ENCODE results near the gene WBP2. TPM values are rescaled to one million over a fixed set of nuclear protein-coding genes. Genes with fewer than 3 reads are reported as not detected.
"Not testable (repeated sequence)": the region's sequence is repeated elsewhere in the genome, so short reads cannot be mapped to it uniquely, and the experiment has no call there.

WBP2 gene
- total RNA-seq, 1 donor from 2014 or later, result 72.6 TPM

DNA sequence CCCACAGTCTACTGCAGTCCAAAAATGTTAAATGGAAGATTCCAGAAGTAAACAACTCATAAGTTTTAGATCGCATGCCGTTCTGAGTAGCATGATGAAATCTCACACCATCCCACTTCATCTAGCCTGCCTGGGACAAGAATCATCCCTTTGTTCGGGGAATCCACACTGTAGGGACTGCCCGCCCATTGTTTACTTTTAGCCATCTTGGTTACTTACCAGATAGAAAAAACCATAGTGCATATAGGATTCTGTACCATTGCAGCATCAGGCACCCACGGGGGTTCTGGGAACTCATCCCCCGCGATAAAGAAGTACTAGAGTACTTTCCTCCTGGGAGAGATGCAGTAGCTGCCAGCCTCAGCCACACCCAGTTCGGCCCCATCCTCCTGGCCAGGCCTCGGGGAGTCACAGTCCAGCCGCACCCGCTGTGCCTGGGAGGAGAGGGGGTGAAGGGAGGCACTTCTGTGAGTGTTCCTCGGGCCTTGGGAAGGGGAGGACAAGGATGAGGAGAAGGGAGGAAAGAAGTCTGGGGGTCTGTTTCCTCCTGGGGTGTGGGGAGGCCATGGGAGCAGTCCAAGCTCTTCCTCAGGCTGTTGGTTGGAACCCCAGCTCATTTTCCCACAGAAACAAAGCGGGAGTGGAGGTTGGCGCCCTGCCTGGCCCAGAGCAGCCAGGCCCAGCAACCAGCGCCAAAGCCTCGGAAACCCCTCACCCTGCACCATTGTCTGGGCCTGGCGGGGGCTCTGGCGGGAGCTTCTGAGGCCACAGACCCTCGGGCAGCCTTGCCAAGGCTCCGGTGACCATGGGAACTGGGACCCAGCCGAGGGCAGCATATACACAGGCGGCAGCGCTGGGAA is 14.4 kb upstream of the WBP2 start:
- no peak for DNase-seq (ENCODE audit: low read depth)
- Histone ChIP-seq H3K4me2 (ENCODE audit: low read length) (peak overlapping the region; percentile 18), H3K27me3 (ENCODE audit: insufficient read depth, low read length) (no peaks in the 10 kb centered on the region), H3K27ac (ENCODE audit: low read depth, low read length) (no peak overlapping the region), H3K4me1 (ENCODE audit: insufficient read depth, low read length) (peaks cover 23% of the 10 kb centered on the region), H2AFZ (ENCODE audit: low read depth, low read length) (peak overlapping the region; percentile 49), H3K4me3 (ENCODE audit: insufficient read depth, low read depth, low read length) (no peak overlapping the region), H4K20me1 (ENCODE audit: insufficient read depth, low read length) (no peaks in the 10 kb centered on the region), H3K9ac (ENCODE audit: low read length) (no peak overlapping the region), H3K79me2 (ENCODE audit: insufficient read depth, low read length) (no peaks in the 10 kb centered on the region), H3K36me3 (ENCODE audit: insufficient read depth, low read length) (no peaks in the 10 kb centered on the region), H3K9me3 (ENCODE audit: insufficient read depth, low read depth, low read length) (no peaks in the 10 kb centered on the region)
- Mint-ChIP-seq H3K36me3 (ENCODE audit: low read depth, unreplicated experiment) (peaks cover 2% of the 10 kb centered on the region), H3K4me1 (ENCODE audit: low read depth, unreplicated experiment) (peaks cover 6% of the 10 kb centered on the region), H3K27me3 (ENCODE audit: low read depth, unreplicated experiment) (no peaks in the 10 kb centered on the region), H3K27ac (ENCODE audit: unreplicated experiment) (no peak overlapping the region), H3K4me3 (ENCODE audit: unreplicated experiment) (no peak overlapping the region), H3K9me3 (ENCODE audit: unreplicated experiment) (no peaks in the 10 kb centered on the region)
- TF ChIP-seq, protein P1, sequence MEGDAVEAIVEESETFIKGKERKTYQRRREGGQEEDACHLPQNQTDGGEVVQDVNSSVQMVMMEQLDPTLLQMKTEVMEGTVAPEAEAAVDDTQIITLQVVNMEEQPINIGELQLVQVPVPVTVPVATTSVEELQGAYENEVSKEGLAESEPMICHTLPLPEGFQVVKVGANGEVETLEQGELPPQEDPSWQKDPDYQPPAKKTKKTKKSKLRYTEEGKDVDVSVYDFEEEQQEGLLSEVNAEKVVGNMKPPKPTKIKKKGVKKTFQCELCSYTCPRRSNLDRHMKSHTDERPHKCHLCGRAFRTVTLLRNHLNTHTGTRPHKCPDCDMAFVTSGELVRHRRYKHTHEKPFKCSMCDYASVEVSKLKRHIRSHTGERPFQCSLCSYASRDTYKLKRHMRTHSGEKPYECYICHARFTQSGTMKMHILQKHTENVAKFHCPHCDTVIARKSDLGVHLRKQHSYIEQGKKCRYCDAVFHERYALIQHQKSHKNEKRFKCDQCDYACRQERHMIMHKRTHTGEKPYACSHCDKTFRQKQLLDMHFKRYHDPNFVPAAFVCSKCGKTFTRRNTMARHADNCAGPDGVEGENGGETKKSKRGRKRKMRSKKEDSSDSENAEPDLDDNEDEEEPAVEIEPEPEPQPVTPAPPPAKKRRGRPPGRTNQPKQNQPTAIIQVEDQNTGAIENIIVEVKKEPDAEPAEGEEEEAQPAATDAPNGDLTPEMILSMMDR (IDR thresholded peaks at IDR 0.05; ENCODE audit: insufficient read depth, low read depth, low read length), result no peak
- no peak for TF ChIP-seq EZH2 (IDR thresholded peaks at IDR 0.05; ENCODE audit: insufficient read depth, low read length)
- no peak for FAIRE-seq

DNA sequence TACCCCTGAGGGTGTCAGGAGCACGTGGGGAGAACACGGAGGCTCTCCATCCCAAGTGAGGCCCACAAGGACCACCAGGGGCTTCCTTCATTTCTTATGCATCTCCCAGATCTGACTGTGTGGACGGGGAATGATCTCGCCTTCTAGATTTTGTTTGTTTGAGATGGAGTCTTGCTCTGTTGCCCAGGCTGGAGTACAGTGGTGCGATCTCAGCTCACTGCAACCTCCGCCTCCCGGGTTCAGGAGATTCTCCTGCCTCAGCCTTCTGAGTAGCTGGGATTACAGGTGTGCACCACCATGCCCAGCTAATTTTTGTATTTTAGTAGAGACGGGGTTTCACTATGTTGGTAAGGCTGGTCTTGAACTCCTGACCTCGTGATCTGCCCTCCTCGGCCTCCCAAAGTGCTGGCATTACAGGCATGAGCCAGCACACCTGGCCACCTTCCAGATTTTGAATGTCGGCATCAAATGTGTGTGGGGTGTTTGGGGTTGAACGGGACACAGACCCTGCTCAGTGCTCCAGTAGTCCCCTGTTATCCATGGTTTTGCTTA is 13.7 kb upstream of the WBP2 start:
- H3K4me1 Mint-ChIP-seq (ENCODE audit: low read depth, unreplicated experiment); H3K9me3 Mint-ChIP-seq (ENCODE audit: unreplicated experiment); H3K4me3 Mint-ChIP-seq (ENCODE audit: unreplicated experiment); H3K27ac ChIP-seq (ENCODE audit: low read depth, low read length); H3K36me3 ChIP-seq (ENCODE audit: insufficient read depth, low read length); H3K9ac ChIP-seq (ENCODE audit: low read length); FAIRE-seq; H3K4me2 ChIP-seq (ENCODE audit: low read length); H2AFZ ChIP-seq (ENCODE audit: low read depth, low read length); H3K27me3 Mint-ChIP-seq (ENCODE audit: low read depth, unreplicated experiment); H3K36me3 Mint-ChIP-seq (ENCODE audit: low read depth, unreplicated experiment); DNase-seq (ENCODE audit: low read depth); H3K27ac Mint-ChIP-seq (ENCODE audit: unreplicated experiment); H3K4me3 ChIP-seq (ENCODE audit: insufficient read depth, low read depth, low read length); H3K9me3 ChIP-seq (ENCODE audit: insufficient read depth, low read depth, low read length); H3K79me2 ChIP-seq (ENCODE audit: insufficient read depth, low read length); H3K27me3 ChIP-seq (ENCODE audit: insufficient read depth, low read length); H4K20me1 ChIP-seq (ENCODE audit: insufficient read depth, low read length): not testable (repeated sequence)
- peaks cover 28% of the 10 kb centered on the region for H3K4me1 ChIP-seq (ENCODE audit: insufficient read depth, low read length)

DNA sequence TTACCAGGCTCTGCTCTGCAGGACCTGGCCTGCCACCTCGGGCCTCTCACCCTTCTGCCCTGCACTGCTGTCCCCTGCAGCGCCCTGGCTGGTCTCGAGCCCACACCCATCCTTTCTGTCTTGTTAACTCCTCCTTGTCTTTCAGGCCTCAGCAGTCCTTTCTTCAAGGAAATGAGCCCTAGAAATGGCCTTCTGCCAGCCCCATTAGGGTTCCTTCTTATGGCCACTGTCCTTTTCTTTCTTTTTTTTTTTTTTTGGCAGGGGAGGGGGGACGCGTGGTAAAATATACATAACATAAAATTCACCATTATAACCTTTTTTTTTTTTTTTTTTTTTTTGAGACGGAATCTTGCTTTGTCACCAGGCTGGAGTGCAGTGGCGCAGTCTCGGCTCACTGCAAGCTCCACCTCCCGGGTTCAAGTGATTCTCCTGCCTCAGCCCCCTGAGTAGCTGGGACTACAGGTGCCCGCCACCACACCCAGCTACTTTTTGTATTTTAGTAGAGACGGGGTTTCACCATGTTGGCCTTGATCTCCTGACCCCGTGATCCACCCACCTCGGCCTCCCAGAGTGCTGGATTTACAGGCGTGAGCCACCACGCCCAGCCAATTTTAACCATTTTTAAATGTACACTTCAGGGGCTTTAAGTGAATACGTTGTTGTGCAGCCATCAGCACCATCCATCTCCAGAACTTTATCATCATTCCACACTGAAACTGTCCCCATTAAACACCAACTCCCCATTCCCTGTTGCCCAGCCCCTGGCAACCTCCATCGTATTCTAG is 10.5 kb upstream of the WBP2 start:
- not testable (repeated sequence) for H3K36me3 Mint-ChIP-seq (ENCODE audit: low read depth, unreplicated experiment); H3K4me1 Mint-ChIP-seq (ENCODE audit: low read depth, unreplicated experiment); H3K9me3 Mint-ChIP-seq (ENCODE audit: unreplicated experiment); H3K4me3 Mint-ChIP-seq (ENCODE audit: unreplicated experiment); FAIRE-seq; H3K27me3 ChIP-seq (ENCODE audit: insufficient read depth, low read length); H3K79me2 ChIP-seq (ENCODE audit: insufficient read depth, low read length); H4K20me1 ChIP-seq (ENCODE audit: insufficient read depth, low read length); H3K27ac ChIP-seq (ENCODE audit: low read depth, low read length); H3K9ac ChIP-seq (ENCODE audit: low read length); H2AFZ ChIP-seq (ENCODE audit: low read depth, low read length); H3K36me3 ChIP-seq (ENCODE audit: insufficient read depth, low read length); H3K4me2 ChIP-seq (ENCODE audit: low read length); H3K4me3 ChIP-seq (ENCODE audit: insufficient read depth, low read depth, low read length); DNase-seq (ENCODE audit: low read depth); H3K27me3 Mint-ChIP-seq (ENCODE audit: low read depth, unreplicated experiment); H3K9me3 ChIP-seq (ENCODE audit: insufficient read depth, low read depth, low read length)
- peaks cover 16% of the 10 kb centered on the region for H3K4me1 ChIP-seq (ENCODE audit: insufficient read depth, low read length)
- H3K27ac Mint-ChIP-seq (ENCODE audit: unreplicated experiment), result peak overlapping the region; percentile 2

DNA sequence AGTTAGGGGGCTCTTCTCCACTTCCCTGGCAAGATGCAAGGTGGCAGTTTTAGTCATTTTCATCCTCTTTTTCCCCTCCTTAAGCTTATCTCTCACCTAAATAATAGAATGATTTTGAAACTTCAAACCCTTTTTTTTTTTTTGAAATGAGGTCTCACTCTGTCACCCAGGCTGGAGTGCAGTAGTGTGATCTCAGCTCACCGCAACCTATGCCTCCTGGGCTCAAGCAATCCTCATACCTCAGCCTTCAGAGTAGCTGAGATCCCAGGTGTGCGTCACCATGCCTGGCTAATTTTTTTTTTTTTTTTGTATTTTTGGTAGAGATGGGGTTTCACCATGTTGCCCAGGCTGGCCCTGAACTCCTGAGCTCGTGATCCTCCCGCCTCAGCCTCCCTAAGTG is 9.8 kb upstream of the WBP2 start:
- not testable (repeated sequence) for H3K9me3 ChIP-seq (ENCODE audit: insufficient read depth, low read depth, low read length); DNase-seq (ENCODE audit: low read depth); H3K79me2 ChIP-seq (ENCODE audit: insufficient read depth, low read length); H3K27me3 Mint-ChIP-seq (ENCODE audit: low read depth, unreplicated experiment); H3K9me3 Mint-ChIP-seq (ENCODE audit: unreplicated experiment); H3K4me3 ChIP-seq (ENCODE audit: insufficient read depth, low read depth, low read length); H3K9ac ChIP-seq (ENCODE audit: low read length); H3K27ac ChIP-seq (ENCODE audit: low read depth, low read length); H3K36me3 Mint-ChIP-seq (ENCODE audit: low read depth, unreplicated experiment); H3K4me1 Mint-ChIP-seq (ENCODE audit: low read depth, unreplicated experiment); H3K27me3 ChIP-seq (ENCODE audit: insufficient read depth, low read length); H3K27ac Mint-ChIP-seq (ENCODE audit: unreplicated experiment); FAIRE-seq; H3K36me3 ChIP-seq (ENCODE audit: insufficient read depth, low read length); H3K4me3 Mint-ChIP-seq (ENCODE audit: unreplicated experiment); H4K20me1 ChIP-seq (ENCODE audit: insufficient read depth, low read length); H2AFZ ChIP-seq (ENCODE audit: low read depth, low read length)
- Histone ChIP-seq H3K4me2 (ENCODE audit: low read length) (peak overlapping the region; percentile 45), H3K4me1 (ENCODE audit: insufficient read depth, low read length) (peaks cover 16% of the 10 kb centered on the region)
